GM18517 (cell line): Measurements from ENCODE around the gene SRD5A1.

ENCODE experiments used
- ATAC-seq: cut with Tn5 transposase; IDR thresholded peaks from one replicate; pipeline ENCODE4 v1.9.1; 2021; ENCODE audit warnings: mild to moderate bottlenecking, moderate library complexity; ENCODE audit not compliant: unreplicated experiment

SRD5A1 gene

GRCh38 chr5:6711409-6712141 is 78.3 kb downstream of the SRD5A1 start:
- ATAC-seq = peak; percentile 29

GRCh38 chr5:6712142-6712576 is 78.9 kb downstream of the SRD5A1 start:
- peak; percentile 20 for ATAC-seq

- peak; percentile 55 for ATAC-seq
Measured at GRCh38 chr5:6712577-6713273, 79.5 kb downstream of the SRD5A1 start.

- no peak for ATAC-seq
Measured at GRCh38 chr5:6713274-6714225, 80.3 kb downstream of the SRD5A1 start, which contains the start of gene TENT4A. Gene TENT4A, plus strand, starts transcription at chr5:6713432. Its CDS starts 552 bp downstream, at chr5:6713984.

GRCh38 chr5:6714226-6715041 is 81.2 kb downstream of the SRD5A1 start:
- no peak for ATAC-seq

- ATAC-seq = no peak
Measured at GRCh38 chr5:6715271-6715670, 82.0 kb downstream of the SRD5A1 start.

- no peak for ATAC-seq
Measured at GRCh38 chr5:6715758-6716628, 82.8 kb downstream of the SRD5A1 start.

GRCh38 chr5:6716629-6717149 is 83.4 kb downstream of the SRD5A1 start:
- no peak for ATAC-seq

- no peak for ATAC-seq
Measured at GRCh38 chr5:6717247-6717646, 84.0 kb downstream of the SRD5A1 start.

GRCh38 chr5:6717687-6718086 is 84.4 kb downstream of the SRD5A1 start:
- no peak for ATAC-seq

- no peak for ATAC-seq
Measured at GRCh38 chr5:6718161-6718681, 85.0 kb downstream of the SRD5A1 start.

- no peak for ATAC-seq
Measured at GRCh38 chr5:6718718-6719117, 85.5 kb downstream of the SRD5A1 start.

GRCh38 chr5:6719417-6719816 is 86.2 kb downstream of the SRD5A1 start:
- ATAC-seq = no peak

- ATAC-seq = no peak
Measured at GRCh38 chr5:6719896-6720560, 86.8 kb downstream of the SRD5A1 start.

- ATAC-seq = no peak
Measured at GRCh38 chr5:6720561-6720921, 87.3 kb downstream of the SRD5A1 start.

- no peak for ATAC-seq
Measured at GRCh38 chr5:6721442-6721841, 88.2 kb downstream of the SRD5A1 start.

- peak; percentile 43 for ATAC-seq
Measured at GRCh38 chr5:6722015-6722414, 88.8 kb downstream of the SRD5A1 start.

- no peak for ATAC-seq
Measured at GRCh38 chr5:6723122-6723815, 90.0 kb downstream of the SRD5A1 start.
